ENCODE measurements around the gene IGFN1.
A peak's percentile ranks its signal among the peaks of the same experiment; 100 is the strongest.

IGFN1 gene

GRCh38 chr1:201143726-201144635 is 46.6 kb upstream of the IGFN1 start:
- peaks cover 100% of the 10 kb centered on the region for H3K36me3 ChIP-seq
- H3K9me3 ChIP-seq (ENCODE audit: severe bottlenecking): no peaks in the 10 kb centered on the region
- TF ChIP-seq CTCF (IDR thresholded peaks at IDR 0.05; ENCODE audit: low read depth, low read length): no peak
- peak overlapping the region; percentile 13 for H3K27ac ChIP-seq
- peak; percentile 19 for DNase-seq
- H3K4me3 ChIP-seq (ENCODE audit: low read depth, low read length): no peak overlapping the region
- H3K27me3 ChIP-seq (ENCODE audit: insufficient read depth, low read depth, severe bottlenecking): no peaks in the 10 kb centered on the region

- Histone ChIP-seq H3K4me3 (ENCODE audit: low read depth, low read length) (no peak overlapping the region), H3K27ac (peak overlapping the region; percentile 59), H3K9me3 (ENCODE audit: severe bottlenecking) (no peaks in the 10 kb centered on the region), H3K27me3 (ENCODE audit: insufficient read depth, low read depth, severe bottlenecking) (no peaks in the 10 kb centered on the region), H3K36me3 (peaks cover 100% of the 10 kb centered on the region)
- TF ChIP-seq CTCF (IDR thresholded peaks at IDR 0.05; ENCODE audit: low read depth, low read length): peak; percentile 36; the same call in 1 of the 2 replicates
- peak; percentile 78 for DNase-seq
Measured at GRCh38 chr1:201144701-201145100, 45.9 kb upstream of the IGFN1 start.

GRCh38 chr1:201145132-201145531 is 45.5 kb upstream of the IGFN1 start:
- Histone ChIP-seq H3K9me3 (ENCODE audit: severe bottlenecking) (no peaks in the 10 kb centered on the region), H3K4me3 (ENCODE audit: low read depth, low read length) (no peak overlapping the region), H3K36me3 (peaks cover 100% of the 10 kb centered on the region), H3K27ac (peak overlapping the region; percentile 59), H3K27me3 (ENCODE audit: insufficient read depth, low read depth, severe bottlenecking) (no peaks in the 10 kb centered on the region)
- peak; percentile 59 for DNase-seq
- no peak for TF ChIP-seq CTCF (IDR thresholded peaks at IDR 0.05; ENCODE audit: low read depth, low read length)

GRCh38 chr1:201145816-201146215 is 44.8 kb upstream of the IGFN1 start:
- Histone ChIP-seq H3K9me3 (ENCODE audit: severe bottlenecking) (no peaks in the 10 kb centered on the region), H3K27me3 (ENCODE audit: insufficient read depth, low read depth, severe bottlenecking) (no peaks in the 10 kb centered on the region), H3K27ac (peak overlapping the region; percentile 59), H3K4me3 (ENCODE audit: low read depth, low read length) (no peak overlapping the region), H3K36me3 (peaks cover 100% of the 10 kb centered on the region)
- TF ChIP-seq CTCF (IDR thresholded peaks at IDR 0.05; ENCODE audit: low read depth, low read length): no peak
- peak; percentile 12 for DNase-seq

- no peak overlapping the region for H3K4me3 ChIP-seq (ENCODE audit: low read depth, low read length)
- DNase-seq: peak; percentile 16
- H3K9me3 ChIP-seq (ENCODE audit: severe bottlenecking): no peaks in the 10 kb centered on the region
- no peaks in the 10 kb centered on the region for H3K27me3 ChIP-seq (ENCODE audit: insufficient read depth, low read depth, severe bottlenecking)
- no peak for TF ChIP-seq CTCF (IDR thresholded peaks at IDR 0.05; ENCODE audit: low read depth, low read length)
- H3K27ac ChIP-seq: peak overlapping the region; percentile 59
- H3K36me3 ChIP-seq: peaks cover 100% of the 10 kb centered on the region
Measured at GRCh38 chr1:201146626-201147390, 43.8 kb upstream of the IGFN1 start.

Data from WERI-Rb-1 (cell line).